ENCODE results near the gene LMOD1.
A peak's percentile ranks its signal among the peaks of the same experiment; 100 is the strongest.
"Not testable (repeated sequence)": the region's sequence is repeated elsewhere in the genome, so short reads cannot be mapped to it uniquely, and the experiment has no call there.

The LMOD1 gene

GRCh38 chr1:201945863-201946223 is 505 bp downstream of the LMOD1 start:
- DNase-seq, result peak; percentile 10

GRCh38 chr1:201945157-201945556 is 1.2 kb downstream of the LMOD1 start:
- no peak for DNase-seq

DNA sequence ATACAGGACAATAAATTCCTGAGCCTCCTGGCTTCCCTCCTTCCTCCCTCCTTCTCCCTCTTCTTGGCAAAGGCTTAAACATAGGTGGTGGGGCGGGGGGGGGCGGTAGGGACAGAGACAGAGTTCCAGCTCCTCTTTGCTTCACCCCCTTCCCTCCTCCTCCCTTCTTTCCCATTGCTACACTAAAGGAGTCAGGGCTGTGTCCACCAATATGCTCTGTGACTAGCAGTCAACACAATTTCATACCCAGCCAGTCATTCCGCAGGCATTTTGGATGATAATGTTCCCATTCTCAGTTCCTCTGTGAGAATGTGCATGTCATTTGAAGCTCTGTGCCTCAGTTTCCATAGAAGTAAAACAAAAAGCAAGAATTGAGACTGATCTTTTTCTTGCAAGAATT is 1.7 kb downstream of the LMOD1 start:
- no peak for DNase-seq

DNA sequence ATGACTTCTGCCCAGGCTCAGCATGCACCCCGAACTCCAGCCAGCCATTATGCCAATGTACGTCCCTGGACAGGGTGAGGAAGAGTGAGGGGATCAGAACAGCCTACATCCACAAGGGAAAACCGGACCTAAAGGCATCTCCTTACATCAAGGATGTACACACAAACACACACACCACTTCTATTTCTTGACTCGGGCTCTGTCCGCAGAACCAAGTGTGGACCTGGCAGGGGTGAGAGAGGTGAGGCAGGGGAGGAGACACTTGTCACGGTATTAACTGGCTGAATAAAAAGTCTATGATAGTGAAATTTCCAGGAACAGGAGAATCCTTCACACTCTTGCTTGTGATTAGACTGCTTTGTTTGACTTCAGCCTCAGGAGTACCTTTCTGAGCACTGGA is 2.3 kb downstream of the LMOD1 start:
- DNase-seq, result no peak

- DNase-seq, result no peak
Observed at GRCh38 chr1:201942129-201942495, 4.2 kb downstream of the LMOD1 start.

DNA sequence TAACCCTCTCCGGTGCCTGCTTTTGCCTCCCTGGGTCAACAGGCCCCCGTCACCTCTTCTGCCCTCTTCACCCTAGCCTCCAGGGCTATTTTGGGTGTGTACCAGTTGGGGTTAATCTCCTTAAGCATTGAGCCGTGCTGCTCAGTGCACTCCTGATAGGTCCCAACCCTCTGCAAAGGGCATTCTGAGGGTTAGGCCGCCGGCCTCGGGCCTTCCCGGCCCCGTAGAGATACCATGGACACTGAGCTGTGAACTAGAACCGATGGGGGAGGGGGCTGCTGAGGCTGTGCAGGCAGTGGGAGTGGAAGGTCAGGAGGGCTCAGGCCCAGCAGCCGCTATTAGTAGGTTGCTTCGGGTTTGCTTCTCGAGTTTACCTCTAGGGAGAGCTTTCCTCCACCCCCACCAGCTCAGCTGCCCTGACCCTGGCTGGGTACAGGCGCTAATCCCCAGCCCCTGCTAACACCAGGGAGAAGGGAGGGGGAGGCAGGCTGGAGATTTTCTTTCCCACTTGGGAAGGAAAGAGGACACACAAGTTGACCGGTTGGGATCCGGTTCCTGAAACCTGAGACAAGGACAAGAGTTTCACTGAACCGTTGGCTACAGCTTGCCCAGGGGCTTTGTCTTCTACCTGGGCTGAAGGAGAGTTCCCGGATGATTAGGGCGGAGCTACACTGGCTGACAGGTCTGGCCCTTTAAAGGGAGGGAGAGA is 4.8 kb downstream of the LMOD1 start:
- DNase-seq, result peak; percentile 59

GRCh38 chr1:201940316-201940715 is 6.0 kb downstream of the LMOD1 start:
- not testable (repeated sequence) for DNase-seq

DNA sequence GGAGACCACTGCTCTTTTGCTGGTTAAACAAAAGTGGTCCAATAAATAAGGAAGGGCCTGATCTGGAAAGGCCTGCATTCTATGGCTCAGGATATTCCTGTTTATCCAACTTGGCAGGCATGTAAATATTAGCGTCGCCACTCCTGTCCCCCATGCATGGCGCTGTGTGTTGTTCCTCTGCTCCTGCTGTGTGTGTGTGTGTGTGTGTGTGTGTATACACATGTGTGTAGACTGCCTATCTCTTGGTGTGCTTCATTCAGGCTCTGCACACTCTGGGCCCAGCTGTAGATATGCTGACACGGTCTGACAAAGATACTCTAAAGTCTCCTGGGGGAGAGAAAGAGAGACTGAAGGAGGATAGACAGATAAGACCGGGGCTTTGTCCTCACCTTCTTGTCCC is 6.8 kb downstream of the LMOD1 start:
- peak; percentile 38 for DNase-seq

- no peak for DNase-seq
Observed at GRCh38 chr1:201939148-201939547, 7.2 kb downstream of the LMOD1 start.

- no peak for DNase-seq
Observed at GRCh38 chr1:201938440-201939035, 7.8 kb downstream of the LMOD1 start.

- no peak for DNase-seq
Observed at GRCh38 chr1:201937624-201938213, 8.6 kb downstream of the LMOD1 start.

DNA sequence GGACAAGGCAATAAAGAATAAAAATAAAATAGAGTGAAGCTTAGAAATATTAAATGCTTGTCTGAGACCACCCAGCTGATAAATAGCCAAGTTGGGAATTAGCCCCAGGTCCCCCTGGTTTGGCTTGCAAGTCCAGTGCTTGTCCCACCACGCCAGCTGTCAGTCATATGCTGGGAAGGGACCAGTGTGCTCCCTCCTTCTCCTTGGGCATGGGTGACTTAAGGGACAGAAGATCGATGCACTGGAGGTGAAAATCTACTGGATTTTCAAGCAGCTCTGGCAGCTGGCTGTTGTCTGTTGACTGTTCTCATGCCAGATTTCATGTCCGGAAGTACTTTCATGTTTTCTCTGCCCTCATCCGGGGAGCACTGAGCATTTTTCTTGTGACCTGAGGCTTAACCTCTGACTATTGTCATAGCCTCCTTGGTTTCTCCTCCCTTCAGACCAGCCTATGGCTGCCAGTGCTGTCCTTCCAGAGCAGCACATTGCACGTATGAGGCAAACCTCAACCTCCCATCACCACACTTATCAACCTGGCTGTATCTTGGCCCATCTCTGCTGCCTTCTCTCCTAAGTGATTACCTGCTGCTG is 12.4 kb downstream of the LMOD1 start:
- DNase-seq, result no peak

GRCh38 chr1:201930803-201931202 is 15.5 kb downstream of the LMOD1 start:
- DNase-seq, result no peak

GRCh38 chr1:201930137-201930536 is 16.2 kb downstream of the LMOD1 start:
- DNase-seq, result no peak

- no peak for DNase-seq
Observed at GRCh38 chr1:201928266-201928665, 18.1 kb downstream of the LMOD1 start.

DNA sequence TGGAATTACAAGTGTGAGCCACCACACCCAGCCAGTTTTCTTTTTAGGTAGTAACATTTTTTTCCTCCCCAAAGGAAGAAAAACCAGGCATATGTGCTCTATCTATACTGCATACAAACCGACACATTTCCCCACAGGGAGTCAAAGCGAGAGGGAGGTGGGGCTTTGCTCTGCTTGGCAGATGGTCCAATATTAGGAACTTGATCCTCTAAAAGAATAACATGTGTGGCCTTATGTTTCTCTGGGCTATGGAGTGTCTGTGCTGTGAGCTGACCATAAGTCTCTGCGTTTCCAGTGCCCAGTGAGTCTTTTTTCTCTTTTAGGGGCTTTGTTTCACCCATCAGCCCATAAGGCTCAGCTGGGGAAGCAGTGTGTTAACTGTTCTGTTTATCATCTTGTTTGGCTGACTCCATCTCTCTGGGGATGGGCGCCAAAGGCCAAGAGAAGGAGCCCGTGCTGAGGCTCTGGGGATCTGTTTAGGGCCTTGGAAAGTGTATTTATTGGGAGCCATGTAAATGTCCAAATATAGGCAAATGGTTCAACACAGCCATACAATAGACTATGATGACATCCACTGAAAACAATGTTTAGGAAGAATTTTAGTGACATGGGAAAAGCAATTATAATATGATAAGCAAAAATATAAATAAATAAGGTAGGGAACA is 20.2 kb downstream of the LMOD1 start:
- no peak for DNase-seq

DNA sequence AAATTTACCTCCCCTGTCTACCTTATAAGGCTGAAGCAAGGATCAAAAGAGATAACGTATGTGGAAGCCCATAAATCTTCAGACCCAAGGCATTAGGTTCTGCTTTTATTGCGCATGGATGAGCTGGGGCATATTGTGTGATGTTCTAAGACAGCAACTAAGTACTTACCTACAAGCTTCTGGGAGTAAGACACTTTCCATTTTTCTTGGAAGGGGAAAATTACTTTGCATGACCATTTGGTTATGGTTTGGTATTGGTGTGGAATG is 21.1 kb downstream of the LMOD1 start:
- no peak for DNase-seq

GRCh38 chr1:201921952-201922558 is 24.3 kb downstream of the LMOD1 start:
- DNase-seq, result no peak

- DNase-seq, result no peak
Observed at GRCh38 chr1:201918343-201918742, 28.0 kb downstream of the LMOD1 start.

DNA sequence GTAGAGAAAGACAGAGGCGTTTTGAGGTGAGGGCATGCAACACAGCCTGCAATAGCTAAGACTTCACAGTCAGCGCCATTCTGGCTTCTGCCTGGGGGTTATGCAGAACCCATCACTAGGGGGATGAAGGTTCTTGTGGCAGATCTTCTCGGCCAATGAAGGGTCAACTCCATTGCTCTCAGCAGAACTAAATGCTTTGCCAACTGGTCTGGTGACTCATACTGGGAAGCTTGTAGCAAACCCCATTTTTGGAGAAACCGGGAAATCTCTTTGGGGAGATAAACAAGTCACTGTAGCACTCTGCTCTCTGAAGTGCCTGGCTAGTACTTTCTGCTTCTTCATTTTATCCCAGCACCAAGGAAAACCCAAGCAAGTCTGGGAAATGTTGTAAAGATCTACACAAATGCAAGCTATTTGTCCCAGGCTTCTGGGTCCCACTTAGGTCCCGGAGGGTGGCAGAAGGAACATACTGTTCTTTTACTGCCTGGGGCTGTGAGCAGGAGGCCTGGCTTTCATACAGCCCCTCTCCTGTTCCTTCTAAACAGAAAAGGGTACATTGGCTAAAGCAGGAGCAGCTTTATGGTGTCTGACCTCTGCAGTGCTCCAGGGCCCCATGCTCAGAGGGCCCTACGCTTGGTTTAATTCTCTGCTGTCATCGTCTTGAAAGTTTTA is 28.9 kb downstream of the LMOD1 start:
- no peak for DNase-seq

DNA sequence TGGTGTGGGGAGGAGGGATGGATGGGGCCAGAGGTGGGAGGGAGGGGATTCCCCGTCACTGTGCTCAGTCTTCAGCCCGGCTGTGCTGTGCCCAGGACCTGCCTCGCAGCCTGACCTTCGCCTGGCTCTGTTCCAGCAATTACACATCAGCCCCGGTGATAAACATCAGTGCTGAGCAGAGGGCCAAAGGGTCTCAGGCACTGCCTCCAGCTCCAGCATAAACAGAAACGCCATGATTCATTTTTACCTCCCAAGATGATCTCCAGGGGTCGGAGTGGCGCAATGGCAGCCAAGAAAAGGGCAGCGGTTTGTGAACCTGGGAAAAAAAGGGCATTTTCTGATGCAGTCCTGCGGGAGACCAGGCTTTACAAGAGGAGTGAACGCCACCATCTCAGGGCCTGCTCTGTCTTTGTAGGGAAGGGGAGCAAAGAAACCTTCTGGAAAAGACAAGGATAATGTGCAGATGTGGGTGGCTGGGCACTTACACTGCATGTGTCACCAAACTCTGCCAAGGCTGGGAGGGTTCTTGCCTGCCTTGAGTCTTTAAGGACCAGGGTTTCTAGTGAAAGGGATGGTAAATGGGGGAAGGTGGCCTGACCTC is 29.6 kb downstream of the LMOD1 start:
- peak; percentile 51 for DNase-seq

DNA sequence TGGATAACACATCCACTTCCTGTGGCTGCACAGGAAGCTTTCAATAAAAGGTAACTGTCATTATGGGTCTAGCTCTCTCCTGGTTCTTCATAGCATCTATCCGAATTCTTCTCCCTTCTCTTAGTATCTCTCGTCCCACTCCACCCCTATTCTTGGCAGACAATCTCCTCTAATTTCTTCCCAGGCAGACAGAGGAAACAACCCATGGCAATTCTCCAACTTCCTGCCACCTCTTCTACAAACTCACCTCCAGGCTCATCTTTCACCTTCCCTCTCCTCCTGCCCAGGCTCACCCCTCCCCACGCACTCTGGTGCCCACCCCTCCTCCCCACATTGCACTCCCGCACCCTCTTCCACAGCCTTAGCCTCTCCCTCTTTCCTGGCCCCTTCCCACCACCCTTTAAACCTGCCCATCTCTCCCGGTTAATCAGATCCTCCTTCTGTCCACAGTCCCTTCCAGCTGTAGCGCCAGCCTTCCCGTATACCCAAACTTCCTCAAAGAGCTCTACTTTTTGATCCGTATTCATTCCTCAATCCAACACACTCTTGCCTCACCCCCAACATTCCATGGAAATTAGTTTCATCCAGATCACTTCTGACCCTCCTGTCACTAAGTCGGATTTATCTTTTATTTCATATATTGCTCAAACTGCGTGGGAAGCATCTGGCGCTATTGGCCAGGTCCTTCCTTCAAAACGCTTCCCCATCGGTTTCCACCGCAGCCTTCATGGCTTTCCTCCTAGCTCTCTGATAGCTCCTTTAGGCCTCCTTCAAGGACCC is 31.7 kb downstream of the LMOD1 start:
- DNase-seq, result no peak
